SK-N-SH (cell line): Measurements from ENCODE around the gene APOF. TPM values are rescaled to one million over a fixed set of nuclear protein-coding genes. Genes with fewer than 3 reads are reported as not detected.
A peak's percentile ranks its signal among the peaks of the same experiment; 100 is the strongest.

ENCODE experiments used
- CTCF ChIA-PET: fragments of 300-600, 350-600 bp; formaldehyde crosslinking; extraction: SDS; loops from one replicate; lab custom pipeline; 2021; lab: Yijun Ruan, JAX
- POLR2A ChIA-PET: fragments of 350-600 bp; sonication (Branson Sonifier 250); formaldehyde crosslinking; extraction: SDS; loops from one replicate; lab custom pipeline; 2020; ENCODE audit warnings: antibody characterized with exemption, inconsistent platforms; lab: Yijun Ruan, JAX
- DNase-seq: peaks from one replicate; pipeline ENCODE4 v3.0.0; 2012
- H2AFZ ChIP-seq: fragments of 200-600 bp; sonication (generic); 2 replicates; pipeline ENCODE4 v1.8.1; 2016; ENCODE audit warnings: antibody characterized with exemption, mild to moderate bottlenecking, low read depth
- H3F3A ChIP-seq: fragments of 200-600 bp; sonication (generic); replicated peaks from 2 replicates; pipeline ENCODE3; 2016; ENCODE audit warnings: antibody characterized with exemption, mild to moderate bottlenecking; ENCODE audit not compliant: insufficient read depth
- H3K27ac ChIP-seq, 2 experiments: fragments of 200-500 bp in 1 of 2; fragments of 200-600 bp in 1 of 2; sonication (Bioruptor generic) in 1 of 2; sonication (generic), shearing (Covaris generic) in 1 of 2; 2 replicates each; pipeline versions ENCODE4 v1.5.1 to v1.6.1; 2014 to 2016; ENCODE audit warnings: low read depth in 2 of 2, inconsistent platforms in 1 of 2, low read length in 1 of 2, mild to moderate bottlenecking in 1 of 2, mixed read lengths in 1 of 2
- H3K27me3 ChIP-seq: fragments of 200-600 bp; sonication (generic), shearing (Covaris generic); 2 replicates; pipeline ENCODE4 v1.6.1; 2016; ENCODE audit warnings: mixed run types; ENCODE audit not compliant: insufficient read depth
- H3K36me3 ChIP-seq, 2 experiments: fragments of 200-500 bp in 1 of 2; fragments of 200-600 bp in 1 of 2; sonication (Bioruptor generic) in 1 of 2; sonication (generic) in 1 of 2; replicated peaks in 1 of 2; 2 replicates each; pipeline versions ENCODE3 to v1.5.1; 2014 to 2016; ENCODE audit warnings: low read length in 1 of 2, mild to moderate bottlenecking in 1 of 2; ENCODE audit not compliant: insufficient read depth in 2 of 2, control insufficient read depth in 1 of 2
- H3K4me1 ChIP-seq, 2 experiments: fragments of 200-500 bp in 1 of 2; fragments of 200-600 bp in 1 of 2; sonication (Bioruptor generic) in 1 of 2; sonication (generic), shearing (Covaris generic) in 1 of 2; 2 replicates each; pipeline versions ENCODE4 v1.5.1 to v1.6.1; 2014 to 2016; ENCODE audit warnings: low read depth in 1 of 2, low read length in 1 of 2, mixed run types in 1 of 2; ENCODE audit not compliant: insufficient read depth in 2 of 2, control insufficient read depth in 1 of 2
- H3K4me2 ChIP-seq: fragments of 200-600 bp; sonication (generic), shearing (Covaris generic); 2 replicates; pipeline ENCODE4 v1.6.1; 2017; ENCODE audit warnings: mixed run types
- H3K4me3 ChIP-seq, 2 experiments: fragments of 200-500 bp in 1 of 2; fragments of 200-600 bp in 1 of 2; sonication (Bioruptor generic) in 1 of 2; sonication (generic), shearing (Covaris generic) in 1 of 2; 2 replicates each; pipeline versions ENCODE4 v1.5.1 to v1.8.1; 2014 to 2016; ENCODE audit warnings: low read depth in 2 of 2, inconsistent platforms in 1 of 2, low read length in 1 of 2, mild to moderate bottlenecking in 1 of 2, mixed read lengths in 1 of 2, moderate library complexity in 1 of 2
- H3K79me2 ChIP-seq: fragments of 200-600 bp; sonication (generic); 2 replicates; pipeline ENCODE4 v1.8.1; 2017; ENCODE audit warnings: mild to moderate bottlenecking; ENCODE audit not compliant: insufficient read depth
- H3K9ac ChIP-seq: fragments of 200-600 bp; sonication (generic); 2 replicates; pipeline ENCODE4 v1.6.1; 2017; ENCODE audit warnings: mixed run types
- H3K9me2 ChIP-seq: fragments of 200-600 bp; sonication (generic); 2 replicates; pipeline ENCODE4 v1.6.1; 2017; ENCODE audit warnings: mixed run types
- H3K9me3 ChIP-seq: fragments of 200-600 bp; sonication (generic); 2 replicates; pipeline ENCODE4 v1.6.1; 2017; ENCODE audit warnings: mixed run types, mild to moderate bottlenecking, moderate library complexity
- H4K20me1 ChIP-seq: fragments of 200-600 bp; sonication (generic); 2 replicates; pipeline ENCODE4 v1.6.1; 2017; ENCODE audit warnings: mild to moderate bottlenecking, mixed run types; ENCODE audit not compliant: insufficient read depth
- CHD2 ChIP-seq: fragments of 150-350 bp; IDR thresholded peaks from 2 replicates; pipeline ENCODE4 v1.6.1; 2018; ENCODE audit warnings: low read length; ENCODE audit not compliant: partially characterized antibody
- MAX ChIP-seq: IDR thresholded peaks from 2 replicates; pipeline ENCODE4 v1.4.0; 2012; ENCODE audit warnings: low read depth
- MXI1 ChIP-seq: IDR thresholded peaks from 2 replicates; pipeline ENCODE4 v1.6.1; 2012; ENCODE audit warnings: mild to moderate bottlenecking, low read depth, low read length, improper control_type of control experiment
- NFIC ChIP-seq: IDR thresholded peaks from 2 replicates; pipeline ENCODE4 v1.4.0; 2012; ENCODE audit warnings: borderline replicate concordance
- NRF1 ChIP-seq: IDR thresholded peaks from 2 replicates; pipeline ENCODE4 v1.6.1; 2012; ENCODE audit warnings: low read depth, mild to moderate bottlenecking, low read length
- POLR2AphosphoS5 ChIP-seq: IDR thresholded peaks from 2 replicates; pipeline ENCODE4 v1.6.1; 2012; ENCODE audit warnings: low read depth, low read length
- RCOR1 ChIP-seq: fragments of 150-350 bp; IDR thresholded peaks from 2 replicates; pipeline ENCODE4 v1.6.1; 2017; ENCODE audit warnings: antibody characterized with exemption, low read length
- RFX5 ChIP-seq: IDR thresholded peaks from 2 replicates; pipeline ENCODE4 v1.6.1; 2012; ENCODE audit warnings: mild to moderate bottlenecking, improper control_type of control experiment, low read length
- RXRA ChIP-seq: IDR thresholded peaks from 2 replicates; pipeline ENCODE4 v1.4.0; 2012; ENCODE audit warnings: low read depth, mild to moderate bottlenecking, borderline replicate concordance
- SIN3A ChIP-seq: IDR thresholded peaks from 2 replicates; pipeline ENCODE4 v1.6.1; 2012; ENCODE audit warnings: low read depth, mild to moderate bottlenecking, low read length, moderate library complexity, borderline replicate concordance
- SMC3 ChIP-seq: IDR thresholded peaks from 2 replicates; pipeline ENCODE4 v1.6.1; 2012; ENCODE audit warnings: low read depth, low read length, improper control_type of control experiment
- YY1 ChIP-seq: IDR thresholded peaks from 2 replicates; pipeline ENCODE4 v1.4.0; 2012; ENCODE audit warnings: low read depth, mild to moderate bottlenecking
- WGBS: methylation state at CpG from one replicate; pipeline ENCODE4 v1.1.6; 2017; ENCODE audit warnings: low lambda C conversion rate; 5-methylcytosine and 5-hydroxymethylcytosine counted together
- polyA plus RNA-seq, 3 experiments: library from polyadenylated mRNA; depleted of rRNA; stranded (reverse); fragments of >200 nt; gene quantifications; 2 replicates each; pipeline ENCODE4 v1.2.3, GENCODE V29; 2012
- TF ChIP-seq, protein P1 (sequence below): IDR thresholded peaks from 2 replicates; pipeline ENCODE4; 2012
- TF ChIP-seq, protein P2 (sequence below): IDR thresholded peaks from 2 replicates; pipeline ENCODE4 v1.4.0; 2012; ENCODE audit warnings: low read depth, borderline replicate concordance

Gene APOF
- polyA plus RNA-seq, 1 of the 3 experiments (the other 2 are of a cell fraction): not detected

- H2AFZ ChIP-seq: no peak overlapping the region
- H3K9me2 ChIP-seq: no peaks in the 10 kb centered on the region
- TF ChIP-seq NRF1 (no peak), MAX (no peak)
- no peaks in the 10 kb centered on the region for H3K27me3 ChIP-seq
- no peak overlapping the region for H3K27ac ChIP-seq
- no peaks in the 10 kb centered on the region for H3K79me2 ChIP-seq
- no peak for DNase-seq
- ChIA-PET CTCF (no interaction called here), POLR2A (no interaction called here)
- H3F3A ChIP-seq: no peaks in the 10 kb centered on the region
- no peaks in the 10 kb centered on the region for H3K36me3 ChIP-seq
- WGBS: 46% methylated on average over 3 of the region's 3 CpGs
- no peak overlapping the region for H3K4me3 ChIP-seq
- H3K4me1 ChIP-seq: no peaks in the 10 kb centered on the region
- no peaks in the 10 kb centered on the region for H3K9me3 ChIP-seq
- H3K4me2 ChIP-seq: no peak overlapping the region
- no peaks in the 10 kb centered on the region for H4K20me1 ChIP-seq
- H3K9ac ChIP-seq: no peak overlapping the region
These were observed 4.3 kb upstream of the APOF start for GRCh38 chr12:56366948-56367347.

DNA sequence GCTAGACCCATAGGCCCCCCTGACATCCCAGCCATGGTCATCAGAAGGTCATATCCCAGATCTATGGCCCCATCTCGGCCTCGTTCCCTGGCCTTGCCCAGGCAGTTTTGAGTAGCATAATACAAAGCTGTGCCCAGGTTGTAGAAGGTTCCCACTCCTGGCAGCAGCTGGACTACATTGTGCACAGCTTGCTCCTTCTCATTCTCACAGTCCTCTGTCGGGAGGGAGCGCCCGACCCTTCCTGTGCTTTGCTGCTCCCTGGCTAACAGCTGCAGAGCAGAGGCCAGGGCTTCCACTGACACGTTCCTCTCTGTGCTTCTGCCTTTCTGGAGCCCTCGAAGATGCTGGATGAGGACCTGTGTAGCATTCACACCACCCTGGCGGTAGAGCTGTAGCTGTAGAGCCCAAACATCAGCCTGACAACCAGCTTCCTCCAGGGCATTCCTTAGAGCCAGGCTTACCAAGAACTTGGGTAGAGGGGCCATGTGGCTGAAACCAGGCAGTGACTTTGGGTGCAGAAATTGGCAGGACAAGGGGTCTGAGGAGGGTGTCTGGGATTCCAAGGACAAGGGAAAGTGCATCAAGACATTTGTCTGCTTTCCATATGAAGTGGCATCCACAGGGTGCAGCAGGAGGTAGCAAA, 1.0 kb downstream of the APOF start:
- no peak for DNase-seq
- H2AFZ ChIP-seq: no peak overlapping the region

More for the DNA sequence above, 1.0 kb downstream of the APOF start:
- Histone ChIP-seq H3K36me3 (peaks cover 1 to 4% of the 10 kb centered on the region in 2 experiments), H3K9ac (no peak overlapping the region), H3F3A (peaks cover 6% of the 10 kb centered on the region)
- no peak for TF ChIP-seq RFX5
- TF ChIP-seq NFIC: no peak
- no peak for TF ChIP-seq RXRA
- no peak for TF ChIP-seq NRF1
- no peak for TF ChIP-seq MXI1
- TF ChIP-seq YY1: no peak
- no peak for TF ChIP-seq RCOR1
- no peak for TF ChIP-seq SIN3A
- TF ChIP-seq SMC3: no peak
- no peak for TF ChIP-seq POLR2AphosphoS5
- TF ChIP-seq, protein P1, sequence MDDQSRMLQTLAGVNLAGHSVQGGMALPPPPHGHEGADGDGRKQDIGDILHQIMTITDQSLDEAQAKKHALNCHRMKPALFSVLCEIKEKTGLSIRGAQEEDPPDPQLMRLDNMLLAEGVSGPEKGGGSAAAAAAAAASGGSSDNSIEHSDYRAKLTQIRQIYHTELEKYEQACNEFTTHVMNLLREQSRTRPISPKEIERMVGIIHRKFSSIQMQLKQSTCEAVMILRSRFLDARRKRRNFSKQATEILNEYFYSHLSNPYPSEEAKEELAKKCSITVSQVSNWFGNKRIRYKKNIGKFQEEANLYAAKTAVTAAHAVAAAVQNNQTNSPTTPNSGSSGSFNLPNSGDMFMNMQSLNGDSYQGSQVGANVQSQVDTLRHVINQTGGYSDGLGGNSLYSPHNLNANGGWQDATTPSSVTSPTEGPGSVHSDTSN: no peak
- TF ChIP-seq, protein P2, sequence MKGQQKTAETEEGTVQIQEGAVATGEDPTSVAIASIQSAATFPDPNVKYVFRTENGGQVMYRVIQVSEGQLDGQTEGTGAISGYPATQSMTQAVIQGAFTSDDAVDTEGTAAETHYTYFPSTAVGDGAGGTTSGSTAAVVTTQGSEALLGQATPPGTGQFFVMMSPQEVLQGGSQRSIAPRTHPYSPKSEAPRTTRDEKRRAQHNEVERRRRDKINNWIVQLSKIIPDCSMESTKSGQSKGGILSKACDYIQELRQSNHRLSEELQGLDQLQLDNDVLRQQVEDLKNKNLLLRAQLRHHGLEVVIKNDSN: no peak
- TF ChIP-seq CHD2: no peak
- TF ChIP-seq, all 33 proteins: peak for 0
- POLR2A ChIA-PET: interaction anchor here (0.9 to 2.3 kb wide), 2 partner anchors 62 to 234 kb away, joined by 3 to 5 read pairs; partner anchors contain the start of gene ESYT1
- peaks cover 29% of the 10 kb centered on the region for H3K79me2 ChIP-seq
- 78% methylated on average over 8 of the region's 8 CpGs for WGBS
- H3K4me2 ChIP-seq: peak overlapping the region; percentile 79; the same call in 1 of the 2 replicates
- H3K9me2 ChIP-seq: no peaks in the 10 kb centered on the region
- H3K4me1 ChIP-seq: peaks cover 0 to 9% of the 10 kb centered on the region in 2 experiments; a peak in 1 of 4 replicates
- H4K20me1 ChIP-seq: no peaks in the 10 kb centered on the region; the same call in 1 of the 2 replicates
- no peak overlapping the region for H3K27ac ChIP-seq
- no peak overlapping the region for H3K4me3 ChIP-seq
- CTCF ChIA-PET: interaction anchor here (1.1 kb wide), 1 partner anchor 27 kb away, joined by 3 read pairs; no protein-coding TSS in a partner anchor
- H3K9me3 ChIP-seq: no peaks in the 10 kb centered on the region
- no peaks in the 10 kb centered on the region for H3K27me3 ChIP-seq
